Parathyroid adenoma (tissue), 2 donors: Measurements from ENCODE around the gene FBN2.
A peak's percentile ranks its signal among the peaks of the same experiment; 100 is the strongest.

Source experiments
- H2AFZ ChIP-seq: fragments of 300-600 bp; sonication (generic); one replicate; pipeline ENCODE4 v1.7.0; 2017; ENCODE audit warnings: antibody characterized with exemption, mild to moderate bottlenecking
- H3K27ac ChIP-seq: fragments of 300-600 bp; sonication (generic); one replicate; pipeline ENCODE4 v1.7.0; 2017
- H3K27me3 ChIP-seq: fragments of 300-600 bp; sonication (generic); one replicate; pipeline ENCODE4 v1.7.0; 2017; ENCODE audit warnings: low read length; ENCODE audit not compliant: control insufficient read depth, insufficient read depth
- H3K36me3 ChIP-seq: fragments of 300-600 bp; sonication (generic); one replicate; pipeline ENCODE4 v1.7.0; 2017; ENCODE audit warnings: low read length; ENCODE audit not compliant: control insufficient read depth, insufficient read depth
- H3K4me1 ChIP-seq: fragments of 300-600 bp; sonication (generic); one replicate; pipeline ENCODE4 v1.7.0; 2017; ENCODE audit warnings: control low read depth
- H3K4me2 ChIP-seq: fragments of 300-600 bp; sonication (generic); one replicate; pipeline ENCODE4 v1.7.0; 2017; ENCODE audit warnings: low read length
- H3K4me3 ChIP-seq: fragments of 300-600 bp; sonication (generic); one replicate; pipeline ENCODE4 v1.7.0; 2017; ENCODE audit warnings: low read depth, low read length
- H3K79me2 ChIP-seq: fragments of 300-600 bp; sonication (generic); one replicate; pipeline ENCODE4 v1.7.0; 2017; ENCODE audit warnings: control low read depth
- H3K9ac ChIP-seq: fragments of 300-600 bp; sonication (generic); one replicate; pipeline ENCODE4 v1.7.0; 2017; ENCODE audit warnings: mild to moderate bottlenecking
- H3K9me3 ChIP-seq: fragments of 300-600 bp; sonication (generic); one replicate; pipeline ENCODE4 v1.7.0; 2017; ENCODE audit warnings: low read length; ENCODE audit not compliant: control insufficient read depth
- TF ChIP-seq, protein P1 (sequence below): fragments of 300-600 bp; sonication (generic); IDR thresholded peaks from one replicate; pipeline ENCODE4 v1.7.0; 2017; ENCODE audit warnings: antibody characterized with exemption, mild to moderate bottlenecking
- donor health status: primary hyperparathyroidism.

The FBN2 gene

DNA sequence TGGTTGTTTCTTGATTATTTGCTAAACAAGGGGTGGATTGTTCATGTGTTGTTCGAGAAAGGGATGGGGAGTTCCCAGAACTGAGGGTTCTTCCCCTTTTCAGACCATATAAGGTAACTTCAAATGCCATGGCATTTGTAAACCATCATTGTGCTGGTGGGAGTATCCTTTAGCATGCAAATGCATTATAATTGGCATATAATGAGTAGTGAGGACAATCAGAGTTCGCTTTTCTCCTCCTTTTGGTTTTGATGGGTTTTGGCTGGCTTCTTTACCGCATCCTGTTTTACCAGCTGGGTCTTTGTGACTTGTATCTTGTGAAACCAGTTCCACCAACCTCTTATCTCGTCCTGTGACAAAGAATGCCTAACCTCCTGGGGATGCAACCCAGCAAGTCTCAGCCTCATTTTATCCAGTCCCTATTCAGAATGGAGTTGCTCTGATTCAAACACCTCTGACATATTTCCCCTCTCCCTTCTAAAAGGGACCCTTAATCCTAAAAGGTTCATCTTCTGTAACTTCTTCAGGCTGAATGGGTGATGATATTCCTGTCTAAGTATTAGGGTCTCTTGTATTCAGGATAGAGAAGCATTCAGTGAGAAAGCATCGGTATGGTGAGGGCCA is 8.7 kb upstream of the FBN2 start:
- Histone ChIP-seq H3K4me1 (no peaks in the 10 kb centered on the region), H3K9ac (no peak overlapping the region), H3K27ac (no peak overlapping the region)

GRCh38 chr5:128541385-128541784 is 3.3 kb upstream of the FBN2 start:
- Histone ChIP-seq H2AFZ (no peak overlapping the region), H3K36me3 (no peaks in the 10 kb centered on the region), H3K4me1 (no peaks in the 10 kb centered on the region), H3K9ac (no peak overlapping the region), H3K79me2 (no peaks in the 10 kb centered on the region), H3K4me3 (no peak overlapping the region), H3K27me3 (no peaks in the 10 kb centered on the region), H3K4me2 (no peak overlapping the region), H3K27ac (no peak overlapping the region), H3K9me3 (no peaks in the 10 kb centered on the region)
- TF ChIP-seq, protein P1, sequence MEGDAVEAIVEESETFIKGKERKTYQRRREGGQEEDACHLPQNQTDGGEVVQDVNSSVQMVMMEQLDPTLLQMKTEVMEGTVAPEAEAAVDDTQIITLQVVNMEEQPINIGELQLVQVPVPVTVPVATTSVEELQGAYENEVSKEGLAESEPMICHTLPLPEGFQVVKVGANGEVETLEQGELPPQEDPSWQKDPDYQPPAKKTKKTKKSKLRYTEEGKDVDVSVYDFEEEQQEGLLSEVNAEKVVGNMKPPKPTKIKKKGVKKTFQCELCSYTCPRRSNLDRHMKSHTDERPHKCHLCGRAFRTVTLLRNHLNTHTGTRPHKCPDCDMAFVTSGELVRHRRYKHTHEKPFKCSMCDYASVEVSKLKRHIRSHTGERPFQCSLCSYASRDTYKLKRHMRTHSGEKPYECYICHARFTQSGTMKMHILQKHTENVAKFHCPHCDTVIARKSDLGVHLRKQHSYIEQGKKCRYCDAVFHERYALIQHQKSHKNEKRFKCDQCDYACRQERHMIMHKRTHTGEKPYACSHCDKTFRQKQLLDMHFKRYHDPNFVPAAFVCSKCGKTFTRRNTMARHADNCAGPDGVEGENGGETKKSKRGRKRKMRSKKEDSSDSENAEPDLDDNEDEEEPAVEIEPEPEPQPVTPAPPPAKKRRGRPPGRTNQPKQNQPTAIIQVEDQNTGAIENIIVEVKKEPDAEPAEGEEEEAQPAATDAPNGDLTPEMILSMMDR = no peak

More for the DNA sequence above, 8.7 kb upstream of the FBN2 start:
- H3K79me2 ChIP-seq = no peaks in the 10 kb centered on the region
- H3K4me3 ChIP-seq = no peak overlapping the region
- no peaks in the 10 kb centered on the region for H3K36me3 ChIP-seq
- TF ChIP-seq, protein P1 = no peak
- no peaks in the 10 kb centered on the region for H3K9me3 ChIP-seq
- no peaks in the 10 kb centered on the region for H3K27me3 ChIP-seq
- H3K4me2 ChIP-seq = no peak overlapping the region
- H2AFZ ChIP-seq = no peak overlapping the region

GRCh38 chr5:128539038-128539429 is 989 bp upstream of the FBN2 start:
- no peak overlapping the region for H3K27ac ChIP-seq

GRCh38 chr5:128538250-128539037 is 399 bp upstream of the FBN2 start:
- Histone ChIP-seq H3K36me3 (no peaks in the 10 kb centered on the region), H3K27me3 (no peaks in the 10 kb centered on the region), H3K9me3 (no peaks in the 10 kb centered on the region), H3K4me1 (no peaks in the 10 kb centered on the region), H3K9ac (no peak overlapping the region), H3K4me2 (peak overlapping the region; percentile 48), H3K4me3 (peak overlapping the region; percentile 38), H2AFZ (peak overlapping the region; percentile 48), H3K27ac (no peak overlapping the region), H3K79me2 (no peaks in the 10 kb centered on the region)
- TF ChIP-seq, protein P1 = no peak

More at GRCh38 chr5:128539038-128539429, 989 bp upstream of the FBN2 start:
- Histone ChIP-seq H3K9me3 (no peaks in the 10 kb centered on the region), H3K27me3 (no peaks in the 10 kb centered on the region), H3K4me3 (peak overlapping the region; percentile 38), H3K4me1 (no peaks in the 10 kb centered on the region), H3K9ac (no peak overlapping the region), H2AFZ (peak overlapping the region; percentile 48), H3K36me3 (no peaks in the 10 kb centered on the region), H3K79me2 (no peaks in the 10 kb centered on the region), H3K4me2 (peak overlapping the region; percentile 48)
- TF ChIP-seq, protein P1 = no peak
